ENCODE measurements around the gene SETD3.

DNA sequence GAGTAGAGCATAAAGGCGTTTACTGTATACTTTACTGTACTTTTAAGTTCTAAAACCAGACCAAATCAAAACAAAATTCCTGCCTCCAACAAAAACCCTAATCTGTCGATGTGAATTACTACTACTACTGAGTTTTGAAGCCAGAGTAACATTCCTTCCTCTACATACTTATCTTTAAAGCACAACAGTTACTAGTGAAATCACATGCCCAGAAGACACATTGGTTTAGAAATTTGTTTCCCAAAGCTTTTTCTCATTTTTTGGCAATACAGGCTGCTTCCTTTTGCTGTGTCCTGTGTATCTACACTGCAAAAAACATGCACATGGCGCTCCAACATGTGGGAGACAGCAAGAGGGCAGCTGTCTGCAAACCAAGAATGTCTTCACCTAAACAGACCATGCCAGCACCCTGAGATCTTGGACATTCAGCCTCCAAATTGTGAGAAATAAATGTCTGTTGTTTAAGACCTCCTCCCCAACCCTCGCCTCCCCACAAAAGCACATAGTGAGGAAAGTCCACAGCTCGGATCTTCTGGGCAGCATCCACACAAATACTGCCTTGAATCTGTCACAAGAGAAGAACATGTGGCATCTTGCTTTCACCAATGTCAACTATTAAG lies 21.1 kb downstream of the SETD3 start:
- TF ChIP-seq CTCF (IDR thresholded peaks at IDR 0.05; ENCODE audit: low read depth, low read length): no peak
- TF ChIP-seq EZH2phosphoT487 (IDR thresholded peaks at IDR 0.05; ENCODE audit: low read depth): no peak

All from OCI-LY3 (cell line).